Mucosa of descending colon (tissue), 3 donors: ENCODE data around the gene VSTM5. TPM values are rescaled to one million over a fixed set of nuclear protein-coding genes. Genes with fewer than 3 reads are reported as not detected.

Experiments
- ATAC-seq: fragments of 200-7000 bp; cut with Tn5 transposase; one replicate; pipeline ENCODE4 v1.9.1; 2020; ENCODE audit warnings: mild to moderate bottlenecking, moderate library complexity
- DNase-seq, 3 donors: peaks; one replicate each; pipeline ENCODE4 v3.0.0-alpha.2; 2020
- H3K36me3 ChIP-seq: fragments of 200-600 bp; one replicate; pipeline ENCODE4 v1.8.0; 2021; ENCODE audit warnings: low read depth, mild to moderate bottlenecking
- H3K4me1 ChIP-seq: fragments of 200-600 bp; one replicate; pipeline ENCODE4 v1.8.0; 2021; ENCODE audit warnings: low read depth, mild to moderate bottlenecking
- H3K4me3 ChIP-seq: fragments of 200-600 bp; one replicate; pipeline ENCODE4 v1.8.0; 2021; ENCODE audit warnings: mild to moderate bottlenecking
- H3K9me3 ChIP-seq: fragments of 200-600 bp; one replicate; pipeline ENCODE4 v1.8.0; 2021; ENCODE audit warnings: mild to moderate bottlenecking
- CTCF ChIP-seq: fragments of 200-600 bp; IDR thresholded peaks from one replicate; pipeline ENCODE4 v1.8.0; 2022; ENCODE audit warnings: antibody characterized with exemption, mild to moderate bottlenecking
- intact Hi-C, 2 donors: fragments of 100-400 bp; cut with DNase I in 1 of 2; cut with micrococcal nuclease in 1 of 2; formaldehyde crosslinking; loops; one replicate each; pipeline versions ENCODE4 v1.11.0 to v1.11.1; 2022; cut with DNase I, micrococcal nuclease
- total RNA-seq, 3 donors: library from RNA; stranded (reverse); fragmentation: NEBNext Ultra II Directional in 2 of 3; extraction: Animal tissue kit (Norgen Biotek cat#: 25700) in 2 of 3; gene quantifications; one replicate each; pipeline versions ENCODE4 v1.2.1 to v1.2.4, GENCODE V29; 2021 to 2023
- donor health status: DM: no; HTN: no; CAD: no; lungs with moderate emphysema.
- donor health status: DM: no; HTN: no; CAD: no.
- donor health status: DM: no; HTN: yes; CAD: no.

The VSTM5 gene
- total RNA-seq, 3 donors from 2014 or later = 1.8 to 3.4 (median 2.4) TPM

GRCh38 chr11:93813974-93814373, 36.4 kb downstream of the VSTM5 start:
- H3K4me3 ChIP-seq = no peak overlapping the region
- no peak for ATAC-seq
- TF ChIP-seq CTCF = no peak
- intact Hi-C loops = no loop called here
- H3K9me3 ChIP-seq = no peaks in the 10 kb centered on the region
- H3K4me1 ChIP-seq = no peaks in the 10 kb centered on the region
- H3K36me3 ChIP-seq = no peaks in the 10 kb centered on the region
- no peak for DNase-seq

- H3K4me1 ChIP-seq = no peaks in the 10 kb centered on the region
- no peaks in the 10 kb centered on the region for H3K9me3 ChIP-seq
- intact Hi-C loops = no loop called here
Measured at GRCh38 chr11:93807980-93808379, 42.4 kb downstream of the VSTM5 start.

GRCh38 chr11:93804879-93805278, 45.5 kb downstream of the VSTM5 start:
- intact Hi-C loops = no loop called here
- no peak for TF ChIP-seq CTCF
- no peak overlapping the region for H3K4me3 ChIP-seq
- DNase-seq (no peak), ATAC-seq (no peak)
- H3K4me1 ChIP-seq = no peaks in the 10 kb centered on the region
- no peaks in the 10 kb centered on the region for H3K9me3 ChIP-seq
- peaks cover 11% of the 10 kb centered on the region for H3K36me3 ChIP-seq

More at GRCh38 chr11:93807980-93808379, 42.4 kb downstream of the VSTM5 start:
- no peak for DNase-seq
- no peak overlapping the region for H3K4me3 ChIP-seq
- peaks cover 4% of the 10 kb centered on the region for H3K36me3 ChIP-seq
- no peak for ATAC-seq
- TF ChIP-seq CTCF = no peak

GRCh38 chr11:93801366-93801765, 49.1 kb downstream of the VSTM5 start:
- no peak for DNase-seq
- Histone ChIP-seq H3K4me1 (no peaks in the 10 kb centered on the region), H3K4me3 (no peak overlapping the region), H3K9me3 (no peaks in the 10 kb centered on the region), H3K36me3 (peaks cover 9% of the 10 kb centered on the region)
- intact Hi-C loops = no loop called here
- TF ChIP-seq CTCF = no peak
- ATAC-seq = no peak

- no peak for ATAC-seq
- Histone ChIP-seq H3K4me1 (no peaks in the 10 kb centered on the region), H3K9me3 (no peaks in the 10 kb centered on the region), H3K4me3 (no peak overlapping the region), H3K36me3 (peaks cover 30% of the 10 kb centered on the region)
- no peak for DNase-seq
- TF ChIP-seq CTCF = no peak
- intact Hi-C loops = no loop called here
Measured at GRCh38 chr11:93796441-93797231, 53.8 kb downstream of the VSTM5 start.
